Endodermal cell (in vitro differentiated cells): ENCODE results near the gene ADRA2A. TPM values are rescaled to one million over a fixed set of nuclear protein-coding genes. Genes with fewer than 3 reads are reported as not detected.

ENCODE experiments used
- DNase-seq: peaks from one replicate; pipeline ENCODE4 v3.0.0-alpha.2; 2017
- H3K27ac ChIP-seq: 2 replicates; pipeline ENCODE4 v1.5.1; 2013; ENCODE audit warnings: mild to moderate bottlenecking, low read depth, low read length, moderate library complexity
- H3K27me3 ChIP-seq: 2 replicates; pipeline ENCODE4 v1.6.1; 2013; ENCODE audit warnings: mild to moderate bottlenecking, low read length, moderate library complexity; ENCODE audit not compliant: insufficient read depth, control insufficient read depth, poor library complexity, severe bottlenecking
- H3K36me3 ChIP-seq: 2 replicates; pipeline ENCODE4 v1.7.0; 2013; ENCODE audit warnings: mild to moderate bottlenecking, low read length, moderate library complexity; ENCODE audit not compliant: control insufficient read depth, insufficient read depth
- H3K4me1 ChIP-seq: one replicate; pipeline ENCODE4 v1.7.0; 2013; ENCODE audit warnings: low read length; ENCODE audit not compliant: control insufficient read depth, insufficient read depth
- H3K4me3 ChIP-seq: 2 replicates; pipeline ENCODE4 v1.5.1; 2013; ENCODE audit warnings: mild to moderate bottlenecking, low read length, moderate library complexity
- H3K9ac ChIP-seq: 2 replicates; pipeline ENCODE4 v1.6.1; 2013; ENCODE audit warnings: mild to moderate bottlenecking, low read length, moderate library complexity; ENCODE audit not compliant: poor library complexity, severe bottlenecking; ENCODE audit errors: extremely low read depth
- H3K9me3 ChIP-seq: 2 replicates; pipeline ENCODE4 v1.6.1; 2013; ENCODE audit warnings: mild to moderate bottlenecking, low read length, moderate library complexity; ENCODE audit not compliant: control insufficient read depth
- H3K27ac Mint-ChIP-seq: 2 replicates; pipeline ENCODE4 v1.8.0; 2020; ENCODE audit warnings: mixed read lengths
- H3K27me3 Mint-ChIP-seq: 2 replicates; pipeline ENCODE4 v1.8.0; 2021; ENCODE audit warnings: mild to moderate bottlenecking, mixed read lengths; ENCODE audit not compliant: insufficient read depth
- H3K36me3 Mint-ChIP-seq: 2 replicates; pipeline ENCODE4 v1.8.0; 2020; ENCODE audit warnings: low read depth, mixed read lengths
- H3K4me1 Mint-ChIP-seq: 2 replicates; pipeline ENCODE4 v1.8.0; 2020; ENCODE audit warnings: mixed read lengths
- H3K4me3 Mint-ChIP-seq: 2 replicates; pipeline ENCODE4 v1.8.0; 2020; ENCODE audit warnings: mild to moderate bottlenecking, moderate library complexity, mixed read lengths
- H3K9me3 Mint-ChIP-seq: 2 replicates; pipeline ENCODE4 v1.8.0; 2020; ENCODE audit warnings: mild to moderate bottlenecking, mixed read lengths
- CTCF ChIP-seq: fragments of 200-600 bp; sonication (generic); conservative IDR thresholded peaks from 2 replicates; pipeline ENCODE4 v1.5.0; 2021; ENCODE audit warnings: antibody characterized with exemption, mild to moderate bottlenecking
- WGBS, 2 experiments: methylation state at CpG; one replicate each; pipeline versions ENCODE4 v1.1.5 to v1.1.7; 2013; ENCODE audit warnings: missing lambda C conversion rate in 2 of 2, mixed read lengths in 1 of 2; ENCODE audit not compliant: insufficient coverage in 1 of 2, insufficient read length in 1 of 2; 5-methylcytosine and 5-hydroxymethylcytosine counted together
- total RNA-seq, 2 donors: library from RNA; stranded (reverse); fragmentation: NEBNext Ultra II Directional in 1 of 2; extraction: Animal tissue kit (Norgen Biotek cat#: 25700) in 1 of 2; gene quantifications; 2 replicates in 1 of 2; 3 replicates in 1 of 2; pipeline ENCODE4 v1.2.1, GENCODE V29; 2021

The ADRA2A gene
- total RNA-seq, 2 donors from 2014 or later: 0.13 TPM; not detected in 1

- no peak overlapping the region for H3K27ac ChIP-seq
- peaks cover 2% of the 10 kb centered on the region for H3K27me3 Mint-ChIP-seq
- no peaks in the 10 kb centered on the region for H3K9me3 ChIP-seq
- 94 to 97% methylated on average over 4 of the region's 4 CpGs for WGBS, 2 experiments
- H3K27me3 ChIP-seq: peaks cover 4% of the 10 kb centered on the region
- no peaks in the 10 kb centered on the region for H3K4me1 ChIP-seq
- no peak overlapping the region for H3K27ac Mint-ChIP-seq
- no peak overlapping the region for H3K4me3 Mint-ChIP-seq
- no peaks in the 10 kb centered on the region for H3K36me3 Mint-ChIP-seq
- no peak for TF ChIP-seq CTCF
- peaks cover 4% of the 10 kb centered on the region for H3K4me1 Mint-ChIP-seq
- H3K36me3 ChIP-seq: no peaks in the 10 kb centered on the region
- H3K9me3 Mint-ChIP-seq: no peaks in the 10 kb centered on the region
- no peak overlapping the region for H3K9ac ChIP-seq
- DNase-seq: no peak
- H3K4me3 ChIP-seq: no peak overlapping the region
Observed at GRCh38 chr10:111107846-111108245, 31.0 kb downstream of the ADRA2A start.

GRCh38 chr10:111108441-111108840 lies 31.6 kb downstream of the ADRA2A start:
- no peaks in the 10 kb centered on the region for H3K9me3 Mint-ChIP-seq
- 87 to 90% methylated on average over 2 to 6 of the region's 6 CpGs for WGBS, 2 experiments
- peaks cover 4% of the 10 kb centered on the region for H3K4me1 Mint-ChIP-seq
- H3K27me3 ChIP-seq: peaks cover 4% of the 10 kb centered on the region
- no peak overlapping the region for H3K27ac ChIP-seq
- peaks cover 2% of the 10 kb centered on the region for H3K27me3 Mint-ChIP-seq
- H3K9ac ChIP-seq: no peak overlapping the region
- no peaks in the 10 kb centered on the region for H3K4me1 ChIP-seq
- no peak for DNase-seq
- H3K36me3 Mint-ChIP-seq: no peaks in the 10 kb centered on the region
- H3K4me3 ChIP-seq: no peak overlapping the region
- no peak for TF ChIP-seq CTCF
- H3K4me3 Mint-ChIP-seq: no peak overlapping the region
- H3K36me3 ChIP-seq: no peaks in the 10 kb centered on the region
- H3K27ac Mint-ChIP-seq: no peak overlapping the region
- H3K9me3 ChIP-seq: no peaks in the 10 kb centered on the region

GRCh38 chr10:111109501-111110242 lies 32.8 kb downstream of the ADRA2A start:
- Histone ChIP-seq H3K9ac (no peak overlapping the region), H3K4me1 (no peaks in the 10 kb centered on the region), H3K27me3 (peaks cover 4% of the 10 kb centered on the region), H3K36me3 (no peaks in the 10 kb centered on the region), H3K27ac (no peak overlapping the region), H3K9me3 (no peaks in the 10 kb centered on the region), H3K4me3 (no peak overlapping the region)
- Mint-ChIP-seq H3K4me1 (peaks cover 4% of the 10 kb centered on the region), H3K27ac (no peak overlapping the region), H3K4me3 (no peak overlapping the region), H3K9me3 (no peaks in the 10 kb centered on the region), H3K27me3 (peaks cover 2% of the 10 kb centered on the region), H3K36me3 (no peaks in the 10 kb centered on the region)
- DNase-seq: no peak
- 78 to 92% methylated on average over 3 to 8 of the region's 8 CpGs for WGBS, 2 experiments
- TF ChIP-seq CTCF: no peak
